Smooth muscle cell (in vitro differentiated cells): ENCODE results near the gene GDPD3. TPM values are rescaled to one million over a fixed set of nuclear protein-coding genes. Genes with fewer than 3 reads are reported as not detected.

Experiments
- DNase-seq: peaks from one replicate; lab custom pipeline; 2025; ENCODE audit not compliant: unreplicated experiment; lab: John Stamatoyannopoulos, UW
- H2AFZ ChIP-seq: fragments of 200-600 bp; sonication (generic); 2 replicates; pipeline ENCODE4 v1.6.0; 2016; ENCODE audit warnings: antibody characterized with exemption, low read depth, mild to moderate bottlenecking
- H3F3A ChIP-seq: fragments of 200-600 bp; sonication (generic); 2 replicates; pipeline ENCODE4 v1.6.0; 2017; ENCODE audit warnings: antibody characterized with exemption, low read depth
- H3K27ac ChIP-seq: fragments of 200-600 bp; sonication (generic); 2 replicates; pipeline ENCODE4 v1.5.1; 2016; ENCODE audit warnings: low read depth, mild to moderate bottlenecking
- H3K27me3 ChIP-seq: fragments of 200-600 bp; sonication (generic); 2 replicates; pipeline ENCODE4 v1.6.1; 2016; ENCODE audit warnings: low read depth, mild to moderate bottlenecking
- H3K36me3 ChIP-seq: fragments of 200-600 bp; sonication (generic); 2 replicates; pipeline ENCODE4 v1.5.1; 2016; ENCODE audit warnings: low read depth
- H3K4me1 ChIP-seq: fragments of 200-600 bp; sonication (generic); 2 replicates; pipeline ENCODE4 v1.5.1; 2016; ENCODE audit warnings: low read depth
- H3K4me2 ChIP-seq: fragments of 200-600 bp; sonication (generic); 2 replicates; pipeline ENCODE4 v1.6.0; 2016; ENCODE audit warnings: mild to moderate bottlenecking
- H3K4me3 ChIP-seq: fragments of 200-600 bp; sonication (generic); 2 replicates; pipeline ENCODE4 v1.5.1; 2016; ENCODE audit warnings: mild to moderate bottlenecking
- H3K79me2 ChIP-seq: fragments of 200-600 bp; sonication (generic); 2 replicates; pipeline ENCODE4 v1.6.0; 2016; ENCODE audit warnings: low read depth, mild to moderate bottlenecking
- H3K9ac ChIP-seq: fragments of 200-600 bp; sonication (generic); 2 replicates; pipeline ENCODE4 v1.6.0; 2016; ENCODE audit warnings: low read depth
- H3K9me3 ChIP-seq: fragments of 200-600 bp; sonication (generic); replicated peaks from 2 replicates; pipeline ENCODE4 v1.5.1; 2016; ENCODE audit warnings: low read depth
- H4K20me1 ChIP-seq: fragments of 200-600 bp; sonication (generic); 2 replicates; pipeline ENCODE4 v1.6.0; 2016; ENCODE audit warnings: low read depth
- CTCF ChIP-seq: fragments of 200-600 bp; sonication (generic); IDR thresholded peaks from 2 replicates; pipeline ENCODE4 v1.5.1; 2017; ENCODE audit warnings: borderline replicate concordance, mild to moderate bottlenecking, antibody characterized with exemption; ENCODE audit not compliant: insufficient read depth, poor library complexity, severe bottlenecking
- WGBS: methylation state at CpG from one replicate; pipeline ENCODE4 v1.1.7; 2016; ENCODE audit warnings: low lambda C conversion rate; 5-methylcytosine and 5-hydroxymethylcytosine counted together
- polyA plus RNA-seq: library from polyadenylated mRNA; unstranded; fragments of >200 nt; fragmentation: Nextera tagmentation; extraction: Ambion mirVana; gene quantifications from 2 replicates; pipeline ENCODE4 v1.2.1, GENCODE V29; 2016
- total RNA-seq: library from RNA; depleted of rRNA; stranded (reverse); fragments of >200 nt; gene quantifications from 2 replicates; pipeline ENCODE4 v1.2.3, GENCODE V29; 2014

Gene GDPD3
- total and polyA plus RNA-seq, 2 experiments from 2014 or later, result 0.85 to 13.4 TPM

- no peaks in the 10 kb centered on the region for H3K36me3 ChIP-seq
- WGBS, result 81% methylated on average over 30 of the region's 31 CpGs
- peak overlapping the region; percentile 59 for H3K9ac ChIP-seq
- H3K4me2 ChIP-seq, result peak overlapping the region; percentile 98
- no peaks in the 10 kb centered on the region for H3K9me3 ChIP-seq
- no peaks in the 10 kb centered on the region for H3K4me1 ChIP-seq
- H4K20me1 ChIP-seq, result no peaks in the 10 kb centered on the region
- no peak for DNase-seq
- H3K27me3 ChIP-seq, result no peaks in the 10 kb centered on the region
- H3F3A ChIP-seq, result peaks cover 14% of the 10 kb centered on the region
- no peaks in the 10 kb centered on the region for H3K79me2 ChIP-seq
- no peak overlapping the region for H3K27ac ChIP-seq
- TF ChIP-seq CTCF, result no peak
- H3K4me3 ChIP-seq, result peak overlapping the region; percentile 59
- no peak overlapping the region for H2AFZ ChIP-seq
Measured at GRCh38 chr16:30121741-30122571, 8.6 kb upstream of the GDPD3 start.

- no peak overlapping the region for H3K27ac ChIP-seq
- no peaks in the 10 kb centered on the region for H4K20me1 ChIP-seq
- no peaks in the 10 kb centered on the region for H3K36me3 ChIP-seq
- no peaks in the 10 kb centered on the region for H3K79me2 ChIP-seq
- no peak for TF ChIP-seq CTCF
- no peak overlapping the region for H3K4me3 ChIP-seq
- no peak overlapping the region for H3K4me2 ChIP-seq
- no peaks in the 10 kb centered on the region for H3K9me3 ChIP-seq
- H2AFZ ChIP-seq, result no peak overlapping the region
- peaks cover 14% of the 10 kb centered on the region for H3F3A ChIP-seq
- no peaks in the 10 kb centered on the region for H3K4me1 ChIP-seq
- DNase-seq, result no peak
- no peak overlapping the region for H3K9ac ChIP-seq
- no peaks in the 10 kb centered on the region for H3K27me3 ChIP-seq
- WGBS, result 97% methylated on average over 3 of the region's 3 CpGs
Measured at GRCh38 chr16:30120340-30121105, 7.2 kb upstream of the GDPD3 start.

GRCh38 chr16:30119428-30119827 lies 6.1 kb upstream of the GDPD3 start:
- H3K27ac ChIP-seq, result no peak overlapping the region
- no peak overlapping the region for H3K4me3 ChIP-seq

More at GRCh38 chr16:30119428-30119827, 6.1 kb upstream of the GDPD3 start:
- H3F3A ChIP-seq, result peaks cover 14% of the 10 kb centered on the region
- H3K4me2 ChIP-seq, result no peak overlapping the region
- H3K4me1 ChIP-seq, result no peaks in the 10 kb centered on the region
- no peak overlapping the region for H2AFZ ChIP-seq
- H3K9ac ChIP-seq, result no peak overlapping the region
- no peaks in the 10 kb centered on the region for H4K20me1 ChIP-seq
- no peaks in the 10 kb centered on the region for H3K36me3 ChIP-seq
- no peaks in the 10 kb centered on the region for H3K79me2 ChIP-seq
- TF ChIP-seq CTCF, result no peak
- no peak for DNase-seq
- no peaks in the 10 kb centered on the region for H3K27me3 ChIP-seq
- H3K9me3 ChIP-seq, result no peaks in the 10 kb centered on the region
- 98% methylated on average over 2 of the region's 2 CpGs for WGBS
